GM23338 (cell line): ENCODE data around the gene SPC24. TPM values are rescaled to one million over a fixed set of nuclear protein-coding genes. Genes with fewer than 3 reads are reported as not detected.
A peak's percentile ranks its signal among the peaks of the same experiment; 100 is the strongest.

Source experiments
- ATAC-seq: fragments of 200-7000 bp; cut with Tn5 transposase; 3 replicates; pipeline ENCODE4 v1.9.1; 2020
- DNase-seq: peaks from one replicate; pipeline ENCODE4 v3.0.0-alpha.2; 2015; ENCODE audit warnings: low spot score
- H2AFZ ChIP-seq: fragments of 200-600 bp; sonication (generic); 2 replicates; pipeline ENCODE4 v1.8.0; 2016; ENCODE audit warnings: antibody characterized with exemption, mild to moderate bottlenecking, moderate library complexity
- H3F3A ChIP-seq: fragments of 200-600 bp; sonication (generic); replicated peaks from 2 replicates; pipeline ENCODE4 v1.8.0; 2017; ENCODE audit warnings: antibody characterized with exemption, mixed run types, low read depth
- H3K27ac ChIP-seq: fragments of 200-600 bp; sonication (generic); 2 replicates; pipeline ENCODE4 v1.6.1; 2016; ENCODE audit warnings: low read depth
- H3K27me3 ChIP-seq: fragments of 200-600 bp; sonication (generic); 2 replicates; pipeline ENCODE4 v1.8.0; 2016; ENCODE audit warnings: mild to moderate bottlenecking, mixed run types, moderate library complexity; ENCODE audit not compliant: insufficient read depth
- H3K36me3 ChIP-seq: fragments of 200-600 bp; sonication (generic); 2 replicates; pipeline ENCODE4 v1.8.0; 2016; ENCODE audit warnings: mild to moderate bottlenecking; ENCODE audit not compliant: insufficient read depth
- H3K4me1 ChIP-seq: fragments of 200-600 bp; sonication (generic); 2 replicates; pipeline ENCODE4 v1.8.0; 2016; ENCODE audit warnings: mild to moderate bottlenecking, moderate library complexity; ENCODE audit not compliant: insufficient read depth
- H3K4me2 ChIP-seq: fragments of 200-600 bp; sonication (generic); 2 replicates; pipeline ENCODE4 v1.7.1; 2017; ENCODE audit warnings: mixed run types
- H3K4me3 ChIP-seq: fragments of 200-600 bp; sonication (generic); 2 replicates; pipeline ENCODE4 v1.6.1; 2016; ENCODE audit warnings: mixed run types
- H3K79me2 ChIP-seq: fragments of 200-600 bp; sonication (generic); replicated peaks from 2 replicates; pipeline ENCODE4 v1.8.0; 2017; ENCODE audit warnings: mild to moderate bottlenecking; ENCODE audit not compliant: insufficient read depth
- H3K9me2 ChIP-seq: fragments of 200-600 bp; sonication (generic); 2 replicates; pipeline ENCODE4 v1.8.0; 2017; ENCODE audit not compliant: insufficient read depth
- H4K20me1 ChIP-seq: fragments of 200-600 bp; sonication (generic); replicated peaks from 2 replicates; pipeline ENCODE4 v1.8.0; 2017; ENCODE audit warnings: mild to moderate bottlenecking; ENCODE audit not compliant: insufficient read depth
- H3K27ac Mint-ChIP-seq: 2 replicates; pipeline ENCODE4 v1.8.0; 2020; ENCODE audit warnings: inconsistent platforms, mild to moderate bottlenecking, moderate library complexity, mixed read lengths
- H3K27me3 Mint-ChIP-seq: 3 replicates; pipeline ENCODE4 v1.8.0; 2022; ENCODE audit warnings: low read depth, mild to moderate bottlenecking, moderate library complexity, mixed read lengths, inconsistent platforms; ENCODE audit not compliant: insufficient read depth, poor library complexity
- H3K36me3 Mint-ChIP-seq: 3 replicates; pipeline ENCODE4 v1.8.0; 2021; ENCODE audit warnings: low read depth, mild to moderate bottlenecking, inconsistent platforms, moderate library complexity, mixed read lengths
- H3K4me1 Mint-ChIP-seq: 3 replicates; pipeline ENCODE4 v1.8.0; 2020; ENCODE audit warnings: mild to moderate bottlenecking, inconsistent platforms, mixed read lengths
- H3K4me3 Mint-ChIP-seq: 3 replicates; pipeline ENCODE4 v1.8.0; 2021; ENCODE audit warnings: moderate library complexity, mild to moderate bottlenecking, inconsistent platforms, mixed read lengths
- H3K9me3 Mint-ChIP-seq: 3 replicates; pipeline ENCODE4 v1.8.0; 2020; ENCODE audit warnings: moderate library complexity, mild to moderate bottlenecking, inconsistent platforms, mixed read lengths
- CTCF ChIP-seq, 2 experiments: fragments of 200-600 bp in 1 of 2; sonication (generic) in 1 of 2; conservative IDR thresholded peaks; 2 replicates each; pipeline versions ENCODE4 v1.5.1 to v1.6.1; 2016 to 2017; ENCODE audit warnings: antibody characterized with exemption in 2 of 2, low read depth in 2 of 2, mild to moderate bottlenecking in 2 of 2, moderate library complexity in 1 of 2
- EZH2 ChIP-seq: fragments of 200-600 bp; sonication (generic); IDR thresholded peaks from one replicate; pipeline ENCODE4 v1.8.0; 2017; ENCODE audit warnings: antibody characterized with exemption, mild to moderate bottlenecking, low read depth; ENCODE audit not compliant: unreplicated experiment
- JUNB ChIP-seq: IDR thresholded peaks from one replicate; pipeline ENCODE4 v1.6.1; 2016; ENCODE audit warnings: antibody characterized with exemption; ENCODE audit not compliant: unreplicated experiment
- NANOG ChIP-seq: IDR thresholded peaks from 2 replicates; pipeline ENCODE4 v1.6.1; 2016; ENCODE audit warnings: antibody characterized with exemption, borderline replicate concordance
- POLR2AphosphoS5 ChIP-seq: IDR thresholded peaks from 2 replicates; pipeline ENCODE4 v1.6.1; 2016; ENCODE audit warnings: antibody characterized with exemption, low read depth
- REST ChIP-seq: IDR thresholded peaks from one replicate; pipeline ENCODE4 v1.6.1; 2018; ENCODE audit warnings: antibody characterized with exemption; ENCODE audit not compliant: unreplicated experiment
- STAT1 ChIP-seq: IDR thresholded peaks from one replicate; pipeline ENCODE4 v1.6.1; 2016; ENCODE audit warnings: antibody characterized with exemption; ENCODE audit not compliant: unreplicated experiment
- ZNF114 ChIP-seq: fragments of 250-450 bp; sonication (Bioruptor Pico); IDR thresholded peaks from 2 replicates; pipeline ENCODE4 v1.5.0; 2020; ENCODE audit warnings: mild to moderate bottlenecking, moderate library complexity
- ZNF462 ChIP-seq: fragments of 250-450 bp; sonication (Bioruptor Pico); IDR thresholded peaks from 2 replicates; pipeline ENCODE4 v1.5.0; 2020; ENCODE audit warnings: mild to moderate bottlenecking, moderate library complexity
- polyA plus RNA-seq: library from polyadenylated mRNA; unstranded; fragments of >200 nt; fragmentation: Nextera tagmentation; extraction: Ambion mirVana; gene quantifications from 2 replicates; pipeline ENCODE4 v1.2.1, GENCODE V29; 2016
- total RNA-seq: library from RNA; depleted of rRNA; stranded (reverse); fragments of >200 nt; shearing (Covaris generic); gene quantifications from 2 replicates; pipeline ENCODE4 v1.2.3, GENCODE V29; 2014

The SPC24 gene
- total and polyA plus RNA-seq, 2 experiments from 2014 or later: 38.7 to 40.6 TPM

- Histone ChIP-seq H3K9me2 (no peaks in the 10 kb centered on the region), H2AFZ (no peak overlapping the region), H3K79me2 (peaks cover 36% of the 10 kb centered on the region), H4K20me1 (no peaks in the 10 kb centered on the region; the same call in 1 of the 2 replicates), H3K4me1 (peaks cover 8% of the 10 kb centered on the region; the same call in 1 of the 2 replicates), H3K36me3 (0 out of 2 replicates have a peak, but pooled peaks cover 4% of the 10 kb centered on the region), H3K4me3 (no peak overlapping the region), H3K4me2 (no peak overlapping the region), H3K27me3 (no peaks in the 10 kb centered on the region), H3K27ac (no peak overlapping the region), H3F3A (0 out of 2 replicates have a peak, but pooled peaks cover 4% of the 10 kb centered on the region)
- peaks cover 8% of the 10 kb centered on the region for H3K4me1 Mint-ChIP-seq
- H3K27ac Mint-ChIP-seq: no peak overlapping the region; the same call in 1 of the 2 replicates
- TF ChIP-seq NANOG: no peak
- H3K27me3 Mint-ChIP-seq: peaks cover 19% of the 10 kb centered on the region
- DNase-seq: no peak
- peaks cover 36% of the 10 kb centered on the region for H3K36me3 Mint-ChIP-seq
- no peak for ATAC-seq
- H3K9me3 Mint-ChIP-seq: no peaks in the 10 kb centered on the region; the same call in 1 of the 3 replicates
- H3K4me3 Mint-ChIP-seq: no peak overlapping the region
Observed at GRCh38 chr19:11152318-11153062, 3.1 kb downstream of the SPC24 start.

- H3K4me1 Mint-ChIP-seq: peaks cover 8% of the 10 kb centered on the region
- no peak overlapping the region for H2AFZ ChIP-seq
- TF ChIP-seq ZNF462 (CRISPR knock-in tag) (no peak), ZNF114 (CRISPR knock-in tag) (no peak), NANOG (no peak), POLR2AphosphoS5 (no peak), CTCF (conservative IDR thresholded peaks at IDR 0.05; ENCODE audit: low read depth in 2 of 2) (no peak), REST (no peak), JUNB (no peak), EZH2 (no peak), STAT1 (no peak)
Observed at GRCh38 chr19:11151181-11151580, 4.4 kb downstream of the SPC24 start.

More at GRCh38 chr19:11151181-11151580, 4.4 kb downstream of the SPC24 start:
- Histone ChIP-seq H3K4me1 (peaks cover 8% of the 10 kb centered on the region; the same call in 1 of the 2 replicates), H3K4me2 (no peak overlapping the region), H3K27me3 (no peaks in the 10 kb centered on the region), H3K9me2 (no peaks in the 10 kb centered on the region), H3K4me3 (no peak overlapping the region), H3F3A (0 out of 2 replicates have a peak, but pooled peaks cover 3% of the 10 kb centered on the region), H3K79me2 (peaks cover 36% of the 10 kb centered on the region), H3K36me3 (peaks cover 4% of the 10 kb centered on the region; the same call in 1 of the 2 replicates), H4K20me1 (no peaks in the 10 kb centered on the region; the same call in 1 of the 2 replicates), H3K27ac (0 out of 2 replicates have a peak overlapping the region, but pooled peaks have one; percentile 66)
- DNase-seq (no peak), ATAC-seq (no peak)
- Mint-ChIP-seq H3K9me3 (no peaks in the 10 kb centered on the region; the same call in 1 of the 3 replicates), H3K27ac (no peak overlapping the region), H3K4me3 (no peak overlapping the region), H3K36me3 (peaks cover 46% of the 10 kb centered on the region), H3K27me3 (peaks cover 14% of the 10 kb centered on the region)
